PC-9 (cell line): ENCODE results near the gene MGAT5. TPM values are rescaled to one million over a fixed set of nuclear protein-coding genes. Genes with fewer than 3 reads are reported as not detected.

Source experiments
- BruUV-seq: library from RNA; stranded (reverse); fragments of 400-500 nt; replicated peaks from 2 replicates; lab custom pipeline; 2021; lab: Mats Ljungman, UMichigan
- CTCF ChIA-PET: fragments of 300-600 bp; sonication (Branson Sonifier 250); formaldehyde crosslinking; loops from one replicate; lab custom pipeline; 2022; ENCODE audit warnings: antibody characterized with exemption; lab: Charles Lee
- POLR2A ChIA-PET: fragments of 300-600 bp; sonication (Branson Sonifier 250); formaldehyde crosslinking; loops from one replicate; lab custom pipeline; 2022; ENCODE audit warnings: antibody characterized with exemption; ENCODE audit not compliant: unreplicated experiment; lab: Charles Lee
- DNase-seq, 2 experiments: peaks; one replicate each; pipeline versions ENCODE4 v3.0.0 to v3.0.0-alpha.2; 2015 to 2022; ENCODE audit warnings: mixed read lengths in 1 of 2
- H2AFZ ChIP-seq: fragments of 200-600 bp; sonication (generic); 2 replicates; pipeline ENCODE4 v1.8.1; 2017; ENCODE audit warnings: antibody characterized with exemption
- H3F3A ChIP-seq: fragments of 200-600 bp; sonication (generic); 2 replicates; pipeline ENCODE4 v1.8.1; 2017; ENCODE audit warnings: antibody characterized with exemption, mild to moderate bottlenecking, low read depth; ENCODE audit not compliant: insufficient read depth
- H3K27ac ChIP-seq: fragments of 200-600 bp; sonication (generic); 2 replicates; pipeline ENCODE4 v1.6.1; 2016; ENCODE audit warnings: mixed run types
- H3K27me3 ChIP-seq: fragments of 200-600 bp; sonication (generic); 2 replicates; pipeline ENCODE4 v1.6.1; 2016; ENCODE audit warnings: low read depth, mixed run types; ENCODE audit not compliant: insufficient read depth
- H3K36me3 ChIP-seq: fragments of 200-600 bp; sonication (generic); 2 replicates; pipeline ENCODE4 v1.6.1; 2016; ENCODE audit warnings: low read depth, mixed run types
- H3K4me1 ChIP-seq: fragments of 200-600 bp; sonication (generic); replicated peaks from 2 replicates; pipeline ENCODE4 v1.6.1; 2016; ENCODE audit warnings: mixed run types; ENCODE audit not compliant: insufficient read depth
- H3K4me2 ChIP-seq: fragments of 200-600 bp; sonication (generic); 2 replicates; pipeline ENCODE4 v1.6.1; 2017; ENCODE audit warnings: mixed run types
- H3K4me3 ChIP-seq: fragments of 200-600 bp; sonication (generic); 2 replicates; pipeline ENCODE4 v1.6.1; 2016; ENCODE audit warnings: mixed run types
- H3K79me2 ChIP-seq: fragments of 200-600 bp; sonication (generic); 2 replicates; pipeline ENCODE4 v1.6.1; 2017; ENCODE audit warnings: low read depth, mixed run types
- H3K9me2 ChIP-seq: fragments of 200-600 bp; sonication (generic); 2 replicates; pipeline ENCODE4 v1.8.1; 2017; ENCODE audit warnings: mild to moderate bottlenecking; ENCODE audit not compliant: insufficient read depth
- H3K9me3 ChIP-seq: fragments of 200-600 bp; sonication (generic); 2 replicates; pipeline ENCODE4 v1.8.1; 2016; ENCODE audit warnings: low read depth; ENCODE audit not compliant: insufficient read depth
- H4K20me1 ChIP-seq: fragments of 200-600 bp; sonication (generic); 2 replicates; pipeline ENCODE4 v1.8.1; 2017; ENCODE audit not compliant: insufficient read depth
- CTCF ChIP-seq: fragments of 200-600 bp; sonication (generic); conservative IDR thresholded peaks from 2 replicates; pipeline ENCODE4 v1.6.1; 2017; ENCODE audit warnings: mixed run types, antibody characterized with exemption, mild to moderate bottlenecking, moderate library complexity
- EZH2 ChIP-seq: fragments of 200-600 bp; sonication (generic); IDR thresholded peaks from 2 replicates; pipeline ENCODE4 v1.8.0; 2017; ENCODE audit warnings: antibody characterized with exemption, low read depth
- intact Hi-C: fragments of 100-400 bp; cut with micrococcal nuclease; formaldehyde crosslinking; loops from one replicate; pipeline ENCODE4 v1.10.0; 2022; ENCODE audit not compliant: unreplicated experiment
- total RNA-seq: library from RNA; stranded (reverse); gene quantifications from 2 replicates; pipeline ENCODE4 v1.2.3, GENCODE V29; 2021

The MGAT5 gene
- total RNA-seq, 1 experiment from 2014 or later: 33.5 TPM

GRCh38 chr2:134284119-134284670, 30.3 kb downstream of the MGAT5 start:
- no peak for DNase-seq
- H2AFZ ChIP-seq: no peak overlapping the region
- ChIA-PET POLR2A (no interaction called here), CTCF (no interaction called here)
- no TSS peak for BruUV-seq
- no peaks in the 10 kb centered on the region for H3K27me3 ChIP-seq
- H3K4me3 ChIP-seq: no peak overlapping the region
- H3K36me3 ChIP-seq: no peaks in the 10 kb centered on the region
- no peaks in the 10 kb centered on the region for H3K79me2 ChIP-seq
- no peaks in the 10 kb centered on the region for H3K9me3 ChIP-seq
- H3K4me2 ChIP-seq: no peak overlapping the region
- H3F3A ChIP-seq: no peaks in the 10 kb centered on the region
- TF ChIP-seq EZH2: no peak
- TF ChIP-seq CTCF: no peak
- H3K9me2 ChIP-seq: no peaks in the 10 kb centered on the region
- no peaks in the 10 kb centered on the region for H3K4me1 ChIP-seq
- H4K20me1 ChIP-seq: no peaks in the 10 kb centered on the region
- no peak overlapping the region for H3K27ac ChIP-seq
- intact Hi-C loops: no loop called here

GRCh38 chr2:134287323-134287722, 33.5 kb downstream of the MGAT5 start:
- no peak overlapping the region for H2AFZ ChIP-seq
- H3F3A ChIP-seq: no peaks in the 10 kb centered on the region
- H3K4me1 ChIP-seq: no peaks in the 10 kb centered on the region
- H4K20me1 ChIP-seq: no peaks in the 10 kb centered on the region
- intact Hi-C loops: no loop called here
- no peaks in the 10 kb centered on the region for H3K79me2 ChIP-seq
- no peak overlapping the region for H3K27ac ChIP-seq
- no peak for DNase-seq
- BruUV-seq: no TSS peak
- H3K9me3 ChIP-seq: no peaks in the 10 kb centered on the region
- TF ChIP-seq CTCF: no peak
- no peak for TF ChIP-seq EZH2
- H3K27me3 ChIP-seq: no peaks in the 10 kb centered on the region
- ChIA-PET POLR2A (no interaction called here), CTCF (no interaction called here)
- no peaks in the 10 kb centered on the region for H3K9me2 ChIP-seq
- no peaks in the 10 kb centered on the region for H3K36me3 ChIP-seq
- no peak overlapping the region for H3K4me3 ChIP-seq
- H3K4me2 ChIP-seq: no peak overlapping the region

DNA sequence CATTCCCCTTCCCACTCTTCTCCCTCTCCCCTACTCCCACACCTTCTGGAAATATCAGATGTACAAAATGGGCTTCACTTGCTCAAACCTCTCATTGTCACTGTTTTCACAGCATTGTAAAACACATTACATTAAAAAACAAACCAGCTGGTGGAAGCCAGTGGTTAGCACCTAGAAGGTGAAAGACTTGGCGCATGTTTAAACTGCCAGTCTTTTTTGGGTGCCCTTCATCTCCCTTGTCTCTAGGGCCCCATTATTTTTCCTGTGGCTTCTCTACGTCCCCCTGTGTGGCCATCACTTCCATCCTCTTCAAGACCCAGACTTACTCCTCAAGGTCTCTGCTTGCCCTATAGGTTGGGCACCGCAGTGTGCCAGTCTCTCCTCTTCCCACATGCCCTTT, 34.9 kb downstream of the MGAT5 start:
- intact Hi-C loops: no loop called here
- BruUV-seq: no TSS peak
- no peaks in the 10 kb centered on the region for H3K36me3 ChIP-seq
- H3K4me1 ChIP-seq: no peaks in the 10 kb centered on the region
- H3K4me3 ChIP-seq: no peak overlapping the region
- H2AFZ ChIP-seq: no peak overlapping the region
- no peaks in the 10 kb centered on the region for H3K27me3 ChIP-seq
- no peak overlapping the region for H3K4me2 ChIP-seq
- H3K9me2 ChIP-seq: no peaks in the 10 kb centered on the region
- DNase-seq: no peak
- H3F3A ChIP-seq: no peaks in the 10 kb centered on the region
- no peaks in the 10 kb centered on the region for H3K79me2 ChIP-seq
- H3K27ac ChIP-seq: no peak overlapping the region
- no peaks in the 10 kb centered on the region for H4K20me1 ChIP-seq
- TF ChIP-seq EZH2 (no peak), CTCF (no peak)
- H3K9me3 ChIP-seq: no peaks in the 10 kb centered on the region
- POLR2A ChIA-PET: no interaction called here
- CTCF ChIA-PET: no interaction called here
